Renal cortical epithelial cell (primary cell): Measurements from ENCODE around the gene NAV2. TPM values are rescaled to one million over a fixed set of nuclear protein-coding genes. Genes with fewer than 3 reads are reported as not detected.
A peak's percentile ranks its signal among the peaks of the same experiment; 100 is the strongest.

Experiments used
- DNase-seq: peaks from one replicate; pipeline ENCODE4 v3.0.0-alpha.2; 2011; ENCODE audit warnings: low read depth
- total RNA-seq: library from RNA; depleted of rRNA; stranded (reverse); fragments of >200 nt; gene quantifications from 2 replicates; pipeline ENCODE4 v1.2.3, GENCODE V29; 2014

NAV2 gene
- total RNA-seq, 1 donor from 2014 or later, result 41.1 TPM

GRCh38 chr11:19779740-19780139 is 67.1 kb downstream of the NAV2 start:
- peak; percentile 71 for DNase-seq

GRCh38 chr11:19781351-19781750 is 68.7 kb downstream of the NAV2 start:
- DNase-seq, result no peak

DNA sequence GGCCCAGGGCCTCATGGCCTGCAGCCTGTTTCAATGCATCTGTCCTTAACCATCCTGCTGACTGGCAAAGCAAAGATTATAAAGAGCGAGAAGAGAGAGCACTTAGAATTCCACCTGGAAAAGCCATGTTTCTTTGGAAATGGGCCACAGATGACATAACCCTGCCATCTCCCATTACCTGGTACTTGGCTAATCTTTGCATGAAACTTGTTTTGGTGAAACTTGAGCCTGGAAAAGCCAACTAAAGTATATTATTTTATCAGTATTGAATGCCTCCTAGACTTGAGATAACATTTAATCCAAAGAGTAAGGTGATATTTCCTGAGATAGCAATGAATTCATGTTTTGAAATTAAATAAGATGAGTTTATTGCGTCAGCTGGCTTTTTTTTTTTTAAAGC is 72.6 kb downstream of the NAV2 start:
- DNase-seq, result no peak

DNA sequence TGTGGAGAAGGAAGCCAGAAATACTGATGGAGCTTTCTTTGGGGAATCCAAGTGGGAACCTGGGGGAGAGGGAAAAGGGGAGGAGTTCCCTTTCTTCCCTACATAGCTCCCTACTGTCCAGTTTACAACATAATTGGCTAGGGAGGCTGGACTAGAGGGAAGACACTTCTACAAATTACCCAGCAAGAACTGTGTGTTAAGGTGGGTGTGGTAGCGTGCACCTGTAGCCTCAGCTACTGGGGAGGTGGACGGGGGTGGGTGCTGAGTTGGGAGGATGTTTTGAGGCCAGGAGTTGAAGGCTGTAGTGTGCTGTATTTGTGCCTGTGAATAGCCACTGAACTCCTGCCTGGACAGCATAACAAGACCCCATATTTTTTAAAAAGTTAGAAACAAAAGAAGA is 74.0 kb downstream of the NAV2 start:
- DNase-seq, result no peak

DNA sequence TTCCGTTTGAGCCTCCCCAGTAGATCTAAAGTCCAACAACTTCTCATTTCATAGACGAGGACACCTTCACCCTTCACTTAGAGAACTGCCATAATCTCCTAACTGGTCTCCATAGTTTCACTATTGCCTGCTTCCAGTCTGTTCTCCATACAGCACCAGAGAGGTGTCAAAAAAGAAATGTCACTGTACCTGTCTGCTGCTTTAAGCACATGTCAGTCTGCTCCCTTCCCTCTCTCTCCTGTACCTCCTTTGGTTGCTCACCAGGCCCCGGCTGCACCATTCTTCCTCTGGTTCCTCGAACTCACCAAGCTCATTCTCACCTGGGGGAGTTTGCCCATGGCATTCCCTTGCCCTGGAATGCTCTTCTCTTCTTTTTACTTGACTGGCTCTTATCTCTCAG is 75.8 kb downstream of the NAV2 start:
- DNase-seq, result no peak

DNA sequence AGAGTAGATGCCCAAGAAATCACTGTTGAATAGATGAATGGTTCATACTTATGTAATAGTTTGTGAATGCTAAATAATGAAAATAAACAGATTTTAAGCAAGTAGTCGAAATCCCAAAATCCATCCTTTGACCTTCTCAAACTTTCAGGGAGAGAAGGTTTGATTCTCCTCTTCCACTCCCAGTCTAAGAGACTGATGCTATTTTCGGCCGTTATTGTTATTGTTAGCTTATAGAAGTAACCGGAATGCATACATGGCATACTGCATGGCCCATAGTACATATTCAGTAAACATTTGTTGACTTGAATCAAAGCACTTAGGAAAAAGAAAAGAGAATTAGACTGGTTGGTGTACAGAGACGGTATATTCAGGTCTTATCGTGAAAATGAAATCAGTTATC is 76.6 kb downstream of the NAV2 start:
- no peak for DNase-seq

GRCh38 chr11:19789835-19790710 is 77.4 kb downstream of the NAV2 start:
- DNase-seq, result peak; percentile 48

DNA sequence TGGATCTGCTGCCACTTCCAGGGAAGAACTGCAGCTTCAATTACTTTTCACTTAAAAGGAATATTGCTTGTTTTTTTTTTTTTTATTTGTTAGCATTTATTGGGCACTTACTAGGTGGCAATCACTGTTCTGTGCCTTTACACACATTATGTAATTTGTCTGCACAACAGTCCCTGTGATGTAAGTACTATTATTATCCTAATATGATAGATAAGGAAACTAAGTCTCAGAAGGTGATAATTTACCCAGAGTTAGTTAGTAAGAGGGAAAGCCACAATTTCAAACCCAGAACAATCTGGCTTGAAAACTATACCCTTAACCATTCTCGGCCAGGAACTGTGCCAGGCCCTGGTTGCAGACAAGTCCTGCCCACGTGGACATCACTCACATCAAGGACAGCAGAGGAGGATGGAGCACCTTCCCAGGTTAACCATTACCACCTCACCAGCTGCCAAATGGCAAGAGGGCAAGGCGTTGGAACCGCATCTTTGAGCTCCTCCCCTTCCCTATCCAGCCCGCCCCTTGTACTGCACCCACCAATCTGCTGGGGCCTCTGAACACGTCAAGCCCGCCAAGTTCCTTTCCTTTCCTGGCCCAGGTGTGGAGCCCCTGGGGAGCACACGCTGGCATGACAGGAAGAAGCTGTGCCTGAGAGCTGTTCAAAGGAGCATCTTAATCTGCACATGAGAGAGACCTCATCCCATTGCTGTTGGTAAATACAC is 78.4 kb downstream of the NAV2 start:
- DNase-seq, result no peak

DNA sequence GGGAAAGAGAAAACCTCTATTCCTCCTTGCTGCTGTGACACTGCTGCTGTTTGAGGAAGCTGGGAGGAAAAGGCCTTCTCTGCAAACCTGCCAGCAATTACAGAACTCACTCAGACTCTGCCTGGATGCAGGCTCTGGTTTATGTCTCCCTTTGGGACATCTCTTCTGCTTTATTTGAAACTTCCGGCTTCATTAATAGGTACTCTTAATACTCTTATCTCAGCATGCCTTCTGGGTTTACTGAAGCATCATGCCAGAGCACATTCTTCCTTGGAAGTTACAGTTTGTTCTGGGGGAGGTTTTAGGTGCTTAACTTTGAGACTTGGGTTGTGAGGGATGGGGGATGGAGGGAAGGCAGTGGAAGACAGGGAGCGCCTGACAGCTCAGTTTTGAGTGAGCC is 79.9 kb downstream of the NAV2 start:
- no peak for DNase-seq

- DNase-seq, result peak; percentile 16
These were observed 80.7 kb downstream of the NAV2 start for GRCh38 chr11:19793326-19793725.

DNA sequence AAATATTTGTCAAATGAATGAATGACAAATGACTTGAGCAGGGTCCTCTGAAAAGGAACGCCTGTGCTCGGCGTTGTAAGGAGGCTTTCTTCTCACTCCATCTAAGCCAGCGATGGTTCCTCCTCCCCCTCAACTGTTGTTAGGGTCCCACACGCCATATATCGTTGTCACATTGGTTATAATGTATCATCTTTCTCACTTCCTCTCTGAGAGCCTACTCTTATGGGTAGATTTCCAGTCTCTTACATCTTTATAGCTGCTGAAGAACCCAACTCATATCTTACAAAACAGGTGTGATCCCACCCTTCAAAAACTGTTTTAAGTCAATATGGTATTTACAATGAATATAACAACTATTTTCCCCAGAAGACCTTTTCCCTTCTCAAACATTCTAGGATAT is 81.5 kb downstream of the NAV2 start:
- no peak for DNase-seq

GRCh38 chr11:19795082-19795481 is 82.4 kb downstream of the NAV2 start:
- no peak for DNase-seq

DNA sequence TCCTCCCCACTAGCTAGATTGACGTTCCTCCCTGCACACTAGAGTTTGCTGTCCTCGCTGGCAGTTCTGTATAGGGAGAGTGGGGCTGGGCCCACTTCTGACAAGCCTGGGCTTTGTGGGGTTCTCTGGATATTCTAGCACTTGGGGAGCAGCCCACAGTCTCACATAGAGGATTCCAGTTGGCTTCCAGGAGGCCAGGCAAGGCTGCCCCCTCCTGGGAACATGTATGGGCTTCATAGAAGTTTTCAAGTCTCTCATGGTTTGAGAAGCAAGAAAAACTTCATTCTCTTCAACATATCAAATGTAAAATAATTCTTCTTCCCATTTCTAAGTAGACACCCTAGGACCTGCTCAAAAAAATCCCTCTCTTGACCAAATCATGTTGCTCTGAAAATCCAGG is 87.5 kb downstream of the NAV2 start:
- peak; percentile 20 for DNase-seq

- DNase-seq, result no peak
These were observed 88.3 kb downstream of the NAV2 start for GRCh38 chr11:19800714-19801519.

DNA sequence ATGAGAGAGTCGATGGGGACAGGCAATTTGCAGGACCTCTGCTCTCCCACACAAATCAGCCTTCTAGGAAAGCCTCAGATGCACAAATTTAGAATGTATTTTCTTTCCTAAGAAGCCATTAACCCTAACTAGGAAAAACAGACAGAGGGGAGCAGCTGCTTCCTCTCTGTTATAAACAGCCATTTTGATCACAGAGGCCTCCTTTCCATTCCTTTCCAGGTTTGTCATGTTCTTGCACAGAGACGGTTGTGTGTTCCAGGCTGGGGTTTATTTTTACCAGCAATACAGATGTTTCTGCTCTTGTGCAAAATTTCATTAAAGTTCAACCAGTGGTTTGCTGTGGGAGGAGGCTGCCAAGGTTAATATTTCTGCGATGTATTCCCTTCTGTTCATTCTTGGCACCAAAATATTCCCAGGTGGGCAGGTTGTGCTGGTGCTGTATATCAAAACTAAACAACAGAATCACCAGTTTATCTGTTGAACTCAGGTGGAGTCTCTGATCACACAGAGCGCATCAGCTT is 90.2 kb downstream of the NAV2 start:
- no peak for DNase-seq

GRCh38 chr11:19803506-19803998 is 90.9 kb downstream of the NAV2 start:
- DNase-seq, result peak; percentile 18

DNA sequence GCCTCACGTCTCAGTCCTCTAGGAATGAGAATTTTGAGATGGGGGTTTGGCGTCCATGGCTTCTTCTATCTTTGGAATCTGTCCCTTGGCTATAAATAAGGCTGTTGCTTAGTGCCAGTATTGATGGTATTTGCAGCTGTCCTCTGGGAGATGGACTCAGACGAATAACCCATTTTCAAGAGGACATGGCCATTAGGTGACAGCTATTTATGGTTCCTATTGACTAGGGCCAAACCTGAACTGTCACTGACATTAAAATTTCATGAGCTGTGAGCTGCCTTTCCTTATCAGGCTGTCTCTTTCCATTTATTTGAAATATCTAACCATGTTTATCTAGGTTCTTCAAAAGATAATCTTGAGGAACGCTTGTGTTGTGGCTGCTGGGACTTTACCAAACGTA is 92.7 kb downstream of the NAV2 start:
- no peak for DNase-seq

GRCh38 chr11:19805827-19806226 is 93.2 kb downstream of the NAV2 start:
- DNase-seq, result no peak

GRCh38 chr11:19806251-19806650 is 93.6 kb downstream of the NAV2 start:
- DNase-seq, result no peak

DNA sequence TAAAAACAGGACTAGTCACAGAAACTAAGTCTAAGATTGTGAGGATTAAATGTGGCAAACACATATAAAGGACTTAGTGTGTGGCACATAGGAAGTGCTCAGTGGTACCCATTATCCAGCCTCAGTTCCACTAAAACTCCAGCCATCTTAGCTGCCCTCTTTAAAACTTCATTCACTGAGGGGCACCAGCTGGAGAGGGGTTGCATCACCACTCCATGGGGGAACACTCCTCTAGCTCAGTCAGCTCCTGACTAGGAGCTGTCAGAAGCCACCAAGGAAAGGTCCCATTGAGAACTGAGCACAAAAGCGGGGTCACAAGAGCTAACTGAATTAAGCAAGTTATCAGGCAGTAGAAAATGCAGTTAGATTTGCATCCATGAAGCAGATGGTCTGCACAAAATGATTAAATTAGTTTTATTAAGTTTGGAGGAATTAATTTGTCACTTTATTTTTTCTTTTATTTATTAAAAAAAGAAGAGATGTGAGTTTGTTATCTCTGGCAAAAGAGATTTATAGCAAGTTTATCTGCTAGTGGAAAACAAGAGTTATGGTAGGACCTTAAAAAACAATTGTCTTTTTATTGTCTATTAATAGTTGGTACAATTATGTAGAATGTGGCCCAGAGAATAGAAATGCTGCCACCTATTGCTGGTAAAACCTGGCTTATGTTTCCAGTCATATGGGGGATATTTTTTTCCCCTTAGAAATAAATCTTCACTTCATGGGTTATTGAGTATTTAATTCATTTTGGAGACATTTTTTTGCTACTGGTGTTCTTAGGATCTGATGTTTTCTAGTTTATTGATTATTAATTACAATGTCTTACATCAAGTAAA is 95.7 kb downstream of the NAV2 start:
- no peak for DNase-seq

DNA sequence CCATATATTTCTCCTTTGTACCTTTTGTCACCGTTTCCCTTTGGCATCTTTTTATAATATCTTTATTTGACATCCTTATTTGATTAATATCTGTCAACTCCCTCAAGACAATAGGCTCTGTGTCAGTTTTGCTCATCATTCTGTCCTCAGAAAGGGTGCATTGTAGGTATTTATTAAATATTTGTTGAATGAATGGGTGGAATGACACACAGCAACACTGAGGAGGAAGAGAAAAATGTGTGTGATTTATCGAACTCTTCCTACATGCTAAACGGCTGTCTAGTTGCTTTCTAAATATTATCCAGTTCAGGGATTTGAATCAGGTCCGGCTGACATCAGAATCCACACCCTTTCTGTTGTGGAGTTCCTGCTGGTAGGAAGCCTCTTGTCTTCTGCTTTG is 98.2 kb downstream of the NAV2 start:
- no peak for DNase-seq
